Activated CD8-positive, alpha-beta memory T cell treated with anti-CD3 and anti-CD28 coated beads for 24 hours (primary cell): ENCODE measurements around the gene AUTS2.
A peak's percentile ranks its signal among the peaks of the same experiment; 100 is the strongest.

Experiments used
- DNase-seq: peaks from one replicate; pipeline ENCODE4 v3.0.0-alpha.2; 2020

AUTS2 gene

DNA sequence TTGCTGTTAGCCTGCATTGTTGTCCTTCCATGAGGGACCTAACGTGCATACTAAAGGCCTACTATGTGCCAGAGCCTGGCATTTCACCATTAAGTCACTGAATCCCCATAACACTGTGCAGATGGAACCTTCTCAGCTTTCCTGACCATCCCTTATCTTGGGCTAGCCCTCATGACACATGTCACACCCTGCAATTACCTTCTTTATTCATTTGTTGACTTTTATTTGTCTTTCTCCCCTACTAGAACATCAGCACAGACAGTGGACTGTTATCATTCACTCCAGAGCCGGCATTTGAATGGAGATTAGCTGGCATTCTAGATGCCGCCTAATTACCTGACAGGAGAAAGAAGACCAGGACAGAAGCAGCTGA lies 1062.5 kb downstream of the AUTS2 start:
- no peak for DNase-seq

DNA sequence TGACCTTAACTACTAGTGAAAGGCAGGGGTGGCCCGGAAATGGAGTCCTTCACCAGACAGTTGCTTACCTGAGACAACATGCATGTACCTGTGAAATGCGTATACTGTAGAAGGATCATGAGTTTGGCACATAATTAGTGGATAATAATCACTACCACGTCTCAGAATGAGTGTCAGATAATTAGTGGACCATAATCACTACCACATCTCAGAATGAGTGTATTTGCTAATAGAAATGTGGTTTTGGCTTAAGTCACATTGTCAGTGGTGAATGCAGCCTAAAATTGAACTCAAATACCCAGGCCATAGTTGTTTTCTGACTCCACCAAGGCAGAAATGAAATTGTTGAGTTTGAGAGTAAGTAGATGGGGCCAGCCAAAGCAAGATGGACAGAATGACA lies 1065.4 kb downstream of the AUTS2 start:
- no peak for DNase-seq

DNA sequence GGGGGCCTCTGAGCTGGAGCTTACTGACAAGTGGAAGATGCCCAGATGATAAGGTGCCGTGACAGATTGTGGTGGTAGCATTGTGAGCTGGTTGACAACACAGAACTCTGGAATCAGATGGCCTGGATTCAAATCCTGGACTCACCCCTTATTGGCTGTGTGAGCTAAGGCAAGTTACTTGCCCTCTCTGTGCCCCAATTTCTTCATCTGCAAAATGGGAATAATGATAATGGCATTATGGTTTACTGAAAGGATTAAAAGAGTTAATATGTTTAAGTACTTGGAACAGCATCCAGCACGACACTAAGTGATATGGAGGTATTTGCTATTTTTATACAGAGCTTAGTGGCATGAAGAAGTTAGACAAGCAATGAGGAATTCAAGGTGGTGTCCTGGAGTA lies 1067.7 kb downstream of the AUTS2 start:
- DNase-seq: no peak

DNA sequence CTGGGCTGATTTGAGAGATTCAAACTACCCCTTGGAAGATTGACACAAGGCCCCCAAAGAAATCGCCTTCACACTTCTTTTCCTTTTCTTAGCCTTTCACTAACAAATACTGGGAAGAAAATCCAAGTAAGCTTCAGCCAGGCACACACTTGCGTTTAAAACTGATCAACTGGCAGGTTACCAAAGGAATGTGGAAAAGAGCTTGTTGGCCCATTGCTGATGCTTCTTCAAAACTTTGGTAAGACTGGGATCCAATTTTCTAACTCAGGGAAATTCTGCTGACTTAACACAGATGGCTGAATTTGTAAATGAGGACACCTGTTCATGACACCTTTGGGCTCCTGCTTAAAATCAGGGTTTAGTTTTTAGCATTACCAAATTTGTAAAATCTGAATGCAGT lies 1069.1 kb downstream of the AUTS2 start:
- DNase-seq: no peak

DNA sequence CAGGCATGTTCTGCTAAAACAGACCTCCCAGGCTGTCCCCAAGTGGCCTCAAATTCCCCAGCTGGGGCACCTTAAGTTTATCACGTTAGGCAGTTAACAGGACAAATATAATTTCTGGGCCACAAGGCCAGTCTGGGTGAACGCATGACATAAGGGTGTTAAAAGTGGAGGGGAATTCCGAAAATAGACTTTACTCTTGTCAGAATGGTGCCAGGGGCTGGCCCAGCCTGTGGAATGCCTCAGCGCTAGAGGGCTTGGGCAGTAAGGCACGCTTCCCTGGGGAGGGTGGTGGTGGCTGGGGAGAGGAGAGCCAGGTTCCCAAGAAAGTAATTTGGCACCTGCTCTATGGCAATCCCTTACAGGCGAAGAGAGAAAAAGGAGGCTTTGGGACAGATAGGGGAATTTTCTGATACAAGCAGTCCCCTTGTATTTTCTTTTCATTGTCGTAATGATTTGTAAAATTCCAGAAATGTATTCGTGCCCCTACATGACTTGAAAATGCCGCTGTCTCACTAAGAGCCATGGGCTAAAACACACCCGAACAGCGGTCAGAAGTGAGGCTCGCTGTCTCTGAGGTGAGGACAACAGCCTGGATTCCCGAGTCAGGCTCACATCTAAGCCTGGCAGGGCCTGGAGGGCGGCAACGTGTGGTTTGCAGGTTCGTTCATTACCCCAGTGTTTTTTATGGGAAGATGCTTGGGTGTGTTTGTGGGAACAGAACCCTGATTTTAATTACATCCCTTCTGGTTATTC lies 1070.5 kb downstream of the AUTS2 start:
- no peak for DNase-seq

DNA sequence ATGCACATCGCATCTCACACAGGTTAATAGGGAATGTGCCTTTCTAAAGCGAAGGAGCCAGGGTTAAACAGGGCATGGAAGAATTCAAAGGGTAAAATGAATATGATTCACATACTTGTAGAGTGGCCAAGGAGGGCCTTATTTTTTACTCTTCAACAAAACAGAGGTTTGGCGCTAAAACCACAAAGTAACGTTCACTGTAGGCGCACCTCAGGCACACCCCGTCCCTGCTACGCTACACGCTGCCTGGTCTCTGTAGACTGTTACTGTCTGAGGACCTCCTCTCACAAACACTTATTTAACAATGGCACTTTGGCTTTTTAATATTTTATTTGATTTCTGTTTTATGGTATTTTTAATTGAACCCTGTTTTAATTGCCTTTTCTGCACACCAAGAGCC lies 1071.6 kb downstream of the AUTS2 start:
- DNase-seq: no peak

DNA sequence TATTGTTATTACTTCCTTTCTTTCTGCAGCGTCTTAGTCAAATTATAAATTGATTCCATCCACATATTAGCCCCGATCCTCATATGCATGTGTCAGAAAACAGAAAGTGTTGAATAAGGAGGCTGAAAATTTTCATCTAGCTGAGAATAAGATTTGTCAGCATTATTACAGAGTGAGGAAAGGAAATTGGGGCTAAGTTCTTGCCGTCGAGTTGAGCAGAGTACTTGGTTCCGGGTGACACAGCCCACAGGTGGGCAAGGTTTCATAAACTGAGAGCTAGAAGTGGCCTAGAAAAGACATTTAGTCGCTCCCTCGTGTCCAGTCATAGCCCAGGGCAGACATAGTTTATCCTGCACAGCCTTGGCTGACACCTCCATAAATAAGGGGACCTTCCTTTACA lies 1072.0 kb downstream of the AUTS2 start:
- DNase-seq: no peak

DNA sequence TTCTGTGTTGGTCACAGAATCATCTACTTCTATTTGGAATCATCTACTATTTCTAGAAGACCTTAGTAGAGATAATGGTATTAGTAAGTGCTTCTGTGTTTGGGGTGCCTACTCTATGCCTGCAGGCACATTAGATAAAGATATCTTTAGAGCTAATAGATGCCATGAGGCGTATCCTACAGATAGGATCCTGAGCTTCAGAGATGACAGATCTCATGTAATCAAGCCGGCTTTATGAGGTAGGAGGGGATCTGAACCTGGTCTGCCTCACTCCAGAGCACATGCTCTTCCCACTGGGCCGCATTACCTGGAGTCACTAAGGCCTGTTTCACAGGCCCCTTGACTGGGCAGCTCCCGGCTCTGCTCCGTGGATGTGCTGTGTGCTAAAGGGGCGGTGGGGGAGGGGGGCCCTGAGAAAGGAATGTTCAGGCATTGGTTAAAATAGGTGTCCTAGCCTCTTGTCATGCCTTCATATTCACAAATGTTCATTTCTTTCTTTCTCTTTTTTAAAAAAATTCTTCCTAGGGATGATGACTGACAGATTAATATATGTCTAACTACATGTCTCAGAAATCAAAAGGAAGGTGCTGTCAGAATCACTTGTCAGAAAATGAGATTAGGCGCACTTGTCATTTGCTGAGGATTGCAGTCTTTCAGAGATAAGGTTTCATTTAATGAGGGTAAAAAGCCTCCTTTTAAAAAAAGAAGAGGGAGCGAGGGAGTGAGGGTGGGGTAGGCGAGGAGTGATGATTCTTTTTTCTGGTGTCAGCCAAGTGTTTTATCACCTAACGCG lies 1075.7 kb downstream of the AUTS2 start:
- no peak for DNase-seq

DNA sequence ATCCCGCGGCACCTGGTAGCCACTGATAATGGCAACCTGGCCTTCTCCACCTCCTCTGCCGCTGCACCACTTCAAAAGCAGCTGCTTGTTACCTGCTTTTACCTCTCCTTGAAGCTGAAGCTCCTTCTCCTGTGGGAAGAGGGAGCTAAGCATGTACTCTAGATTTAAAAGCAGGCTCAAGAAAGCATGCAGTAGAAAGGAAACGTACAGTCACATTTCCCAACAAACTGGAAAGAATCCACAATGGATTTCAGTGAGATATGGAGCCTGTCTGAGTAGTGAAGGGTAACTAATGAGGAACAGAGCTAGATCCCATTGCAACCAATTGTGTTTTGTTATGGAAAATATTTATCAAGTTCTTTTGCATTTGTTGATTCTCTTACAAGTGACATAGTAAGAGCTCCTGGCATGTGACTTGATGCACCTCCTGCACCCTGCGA lies 1076.3 kb downstream of the AUTS2 start:
- DNase-seq: no peak

DNA sequence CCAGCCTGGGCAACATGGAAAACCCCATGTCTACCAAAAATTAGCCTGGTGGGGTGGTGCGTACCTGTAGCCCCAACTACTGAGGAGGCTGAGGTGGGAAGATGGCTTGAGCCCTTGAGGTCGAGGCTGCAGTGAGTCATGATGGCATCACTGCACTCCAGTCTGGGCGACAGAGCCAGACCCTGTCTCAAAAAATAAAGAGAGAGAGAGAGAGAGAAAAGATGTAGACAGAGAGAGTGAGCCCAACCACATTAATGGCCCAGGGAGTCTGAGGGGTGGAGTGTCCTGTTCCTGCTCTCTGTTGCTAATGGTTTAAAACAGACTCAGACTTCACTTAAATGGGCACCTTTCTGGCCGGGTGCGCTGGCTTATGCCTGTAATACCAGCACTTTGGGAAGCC lies 1078.0 kb downstream of the AUTS2 start:
- no peak for DNase-seq

DNA sequence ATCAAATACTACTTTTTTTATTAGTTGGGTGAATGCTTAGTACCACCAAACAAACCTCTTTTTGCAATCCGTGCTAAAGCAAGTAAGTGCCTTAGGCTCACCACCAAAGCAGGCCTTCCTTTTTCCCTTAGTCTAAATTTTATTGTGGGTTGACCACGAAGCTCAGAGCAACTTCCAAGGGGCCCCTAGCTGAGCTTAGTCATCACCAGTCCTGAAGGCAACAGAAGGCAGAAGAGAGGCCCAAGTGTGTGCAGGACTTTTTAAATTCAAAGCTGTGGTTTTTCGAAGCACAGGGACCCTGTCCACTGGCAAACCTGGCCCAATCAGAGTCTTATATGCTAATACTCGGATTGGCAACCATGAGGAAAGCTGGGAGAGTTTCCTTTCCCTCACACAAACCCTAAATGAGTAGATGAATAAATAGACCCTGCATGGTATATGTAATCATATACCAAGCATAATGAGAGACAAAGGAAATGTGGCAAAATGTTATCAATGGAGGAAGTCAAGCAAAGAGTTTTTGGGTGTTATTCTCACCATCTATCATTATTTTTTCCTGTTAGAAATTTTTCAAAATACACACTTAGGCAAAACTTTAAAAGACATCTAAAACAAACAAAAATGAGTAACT lies 1080.5 kb downstream of the AUTS2 start:
- no peak for DNase-seq

DNA sequence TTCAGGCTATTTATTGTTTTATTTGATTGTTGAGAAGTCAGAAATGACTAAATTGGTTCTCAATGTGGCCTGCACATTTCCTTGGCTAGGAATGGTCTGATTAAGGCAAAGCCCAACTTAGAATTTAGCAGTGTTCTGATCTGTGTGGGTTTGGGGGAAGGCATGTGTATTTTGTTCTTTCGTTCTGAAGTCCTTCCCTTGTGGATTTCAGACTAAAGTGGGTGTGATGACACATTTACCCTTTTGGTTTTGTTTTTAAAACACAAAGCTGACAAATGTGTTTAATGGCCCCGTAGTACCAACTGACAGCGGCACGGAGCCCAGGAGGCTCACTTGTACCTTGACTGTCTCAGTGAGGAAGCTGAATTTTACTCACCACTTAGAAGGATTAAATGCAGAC lies 1081.4 kb downstream of the AUTS2 start:
- DNase-seq: no peak

DNA sequence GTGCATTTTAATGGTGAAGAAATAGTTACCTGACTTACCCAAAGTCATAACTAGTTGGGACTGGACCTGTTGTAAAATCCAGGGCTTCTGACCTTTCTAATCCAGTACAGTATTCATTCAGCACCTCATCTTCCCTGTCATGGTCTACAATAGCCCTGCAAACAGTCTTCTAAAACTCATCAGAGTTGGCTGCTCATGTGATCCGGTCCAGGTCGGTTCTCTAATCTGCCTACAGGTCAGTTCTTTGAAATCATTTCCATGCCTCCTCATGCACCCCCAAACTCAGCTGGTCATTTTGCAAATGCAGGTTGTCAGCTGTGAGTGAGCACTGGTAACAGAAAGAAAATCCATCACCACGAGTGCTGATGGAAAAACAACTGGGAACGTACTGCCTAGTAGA lies 1082.0 kb downstream of the AUTS2 start:
- no peak for DNase-seq

DNA sequence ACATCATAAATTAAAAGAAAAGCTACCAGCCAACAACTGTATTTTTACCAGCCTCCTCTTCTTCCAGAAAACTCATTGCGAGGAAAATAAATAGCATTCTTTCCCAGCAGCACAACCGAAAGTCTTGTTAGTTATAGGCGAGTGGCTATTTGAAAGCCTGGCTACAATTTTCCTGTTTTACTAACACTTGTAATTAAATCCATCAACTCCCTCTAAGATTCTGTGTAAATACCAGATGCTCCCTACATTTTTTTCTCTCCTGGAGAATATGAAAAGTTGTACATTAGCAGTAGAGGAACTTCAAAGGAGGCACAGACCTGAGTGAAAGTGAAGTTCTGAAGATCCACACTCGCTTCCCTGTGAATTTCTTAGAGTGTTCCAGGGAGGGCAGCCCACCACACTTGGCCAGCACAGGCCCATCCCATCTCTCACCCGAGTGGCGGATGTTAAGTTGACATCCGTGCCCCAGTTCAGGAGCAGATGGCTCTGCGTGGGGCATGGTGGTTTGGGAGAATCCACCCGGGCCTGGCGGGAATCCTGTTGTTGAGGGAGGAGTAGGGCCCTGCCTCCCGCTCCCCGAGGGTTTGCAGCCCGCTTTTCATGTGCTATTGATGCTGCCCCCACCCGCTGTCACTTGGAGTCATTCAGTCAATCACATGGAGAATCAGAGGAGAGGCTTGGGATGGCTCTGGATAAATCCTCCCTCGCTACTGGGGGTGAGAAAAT lies 1082.6 kb downstream of the AUTS2 start:
- DNase-seq: no peak

DNA sequence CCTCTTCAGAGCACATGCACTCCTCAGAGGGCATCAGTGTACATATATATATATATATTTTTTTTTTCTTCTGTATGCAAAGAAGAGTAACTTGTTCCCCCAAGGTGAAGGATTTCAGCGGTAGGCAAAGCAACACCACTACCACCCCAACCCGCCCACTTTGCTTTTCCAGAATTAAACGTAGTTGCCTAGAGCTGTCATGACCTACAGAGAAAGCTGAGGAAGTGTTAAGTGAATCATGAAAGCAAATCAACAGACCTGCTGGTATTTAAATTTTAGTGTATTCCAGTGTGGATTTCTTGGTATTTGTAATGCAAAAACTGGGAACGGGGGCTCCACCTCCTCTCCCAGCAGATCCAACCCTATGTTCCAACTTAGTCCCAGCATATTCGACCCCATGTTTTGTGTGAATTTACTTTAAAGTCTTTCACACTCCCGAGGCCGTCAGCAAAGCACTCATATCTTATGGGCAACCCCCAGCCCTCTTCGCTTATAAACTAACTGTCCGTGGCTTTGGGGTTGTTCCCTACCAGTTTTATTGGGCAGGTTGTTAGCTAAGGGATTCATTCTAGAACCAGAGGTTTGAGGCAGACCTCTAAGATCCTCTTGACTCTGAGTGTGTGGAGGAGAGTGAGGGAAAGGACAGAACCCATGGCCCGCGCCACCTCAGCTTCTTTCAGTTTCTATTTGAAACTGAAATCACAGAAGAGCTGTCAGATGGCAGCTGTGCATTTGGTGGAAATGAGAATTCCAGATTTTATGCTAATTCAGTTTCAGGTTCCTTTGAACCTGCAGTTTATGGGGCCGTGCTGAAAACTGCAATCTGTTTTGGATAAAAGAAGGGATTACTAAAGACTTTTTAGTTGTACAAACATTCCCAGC lies 1083.4 kb downstream of the AUTS2 start:
- DNase-seq: peak; percentile 65

DNA sequence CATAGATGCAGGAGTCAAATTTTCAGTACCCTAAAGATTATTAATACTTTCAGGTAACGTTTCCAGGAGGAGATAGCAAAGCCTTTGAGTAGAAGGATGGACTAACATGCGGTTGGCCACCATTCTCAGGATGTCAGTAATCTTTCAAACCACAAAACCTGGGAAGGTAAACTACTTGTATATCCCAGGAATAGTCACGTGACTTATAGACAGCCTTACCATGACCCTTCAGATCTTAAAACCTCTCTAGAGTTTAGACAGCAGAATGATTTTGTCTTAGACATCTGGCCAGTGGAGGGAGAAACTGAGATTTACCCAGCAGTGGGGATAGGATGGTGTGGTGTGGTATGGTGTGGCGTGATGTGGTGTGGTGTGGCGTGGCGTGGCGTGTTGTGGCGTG lies 1085.9 kb downstream of the AUTS2 start:
- DNase-seq: no peak

DNA sequence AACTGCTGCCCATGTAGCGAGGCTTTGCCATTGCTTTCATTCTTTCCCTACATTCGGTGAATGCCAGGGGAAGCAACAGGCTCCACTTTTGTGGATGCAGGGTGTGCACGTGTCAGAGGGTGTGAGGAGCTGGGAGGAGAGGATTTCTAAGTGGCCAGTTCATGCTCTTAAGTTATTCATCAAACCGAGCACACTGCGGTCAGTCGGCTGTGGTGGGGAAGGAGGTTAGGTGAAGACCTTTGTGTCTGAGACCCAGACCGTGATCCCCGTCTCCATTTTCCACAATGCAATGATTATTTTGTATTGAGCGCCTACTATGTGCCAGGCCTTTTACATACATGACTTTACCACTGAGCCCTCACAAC lies 1095.0 kb downstream of the AUTS2 start:
- no peak for DNase-seq

DNA sequence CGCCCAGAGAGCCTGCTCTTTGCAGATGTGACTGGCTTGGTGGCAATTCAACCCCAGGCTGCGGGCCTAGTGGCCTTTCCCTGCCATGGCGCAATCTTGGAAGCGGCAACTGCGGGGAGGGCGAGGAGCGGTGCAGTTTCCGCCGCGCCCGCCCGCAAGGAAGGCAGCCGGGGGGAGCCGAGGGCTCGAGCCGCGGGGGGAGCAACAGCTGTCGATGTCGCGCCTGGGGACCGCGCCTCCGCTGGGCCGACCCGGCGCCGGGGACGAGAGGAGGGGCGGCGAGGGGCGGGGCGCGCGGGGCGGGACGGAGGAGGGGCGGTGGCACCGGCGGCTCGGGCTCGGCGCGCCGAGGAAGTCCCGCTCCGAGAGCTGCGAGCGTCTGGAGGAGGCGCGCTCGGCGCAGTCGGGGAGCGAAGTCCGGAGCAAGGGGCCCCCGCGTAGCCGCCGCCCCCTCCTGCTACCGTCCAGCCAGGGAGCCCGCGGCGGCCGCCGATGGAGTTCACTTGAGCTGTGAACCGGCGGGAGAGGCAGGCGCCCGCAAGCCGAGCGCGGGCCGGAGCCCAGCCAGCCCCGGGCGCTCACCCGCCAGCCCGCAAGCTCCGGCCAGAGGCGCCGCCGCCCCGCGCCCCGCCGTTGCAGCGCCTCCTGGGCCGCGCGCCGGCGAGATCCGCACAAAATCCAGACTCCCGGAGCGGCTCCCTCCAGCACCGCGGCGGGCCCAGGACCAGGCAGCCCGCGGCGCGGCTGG lies 1095.6 kb downstream of the AUTS2 start:
- peak; percentile 81 for DNase-seq

DNA sequence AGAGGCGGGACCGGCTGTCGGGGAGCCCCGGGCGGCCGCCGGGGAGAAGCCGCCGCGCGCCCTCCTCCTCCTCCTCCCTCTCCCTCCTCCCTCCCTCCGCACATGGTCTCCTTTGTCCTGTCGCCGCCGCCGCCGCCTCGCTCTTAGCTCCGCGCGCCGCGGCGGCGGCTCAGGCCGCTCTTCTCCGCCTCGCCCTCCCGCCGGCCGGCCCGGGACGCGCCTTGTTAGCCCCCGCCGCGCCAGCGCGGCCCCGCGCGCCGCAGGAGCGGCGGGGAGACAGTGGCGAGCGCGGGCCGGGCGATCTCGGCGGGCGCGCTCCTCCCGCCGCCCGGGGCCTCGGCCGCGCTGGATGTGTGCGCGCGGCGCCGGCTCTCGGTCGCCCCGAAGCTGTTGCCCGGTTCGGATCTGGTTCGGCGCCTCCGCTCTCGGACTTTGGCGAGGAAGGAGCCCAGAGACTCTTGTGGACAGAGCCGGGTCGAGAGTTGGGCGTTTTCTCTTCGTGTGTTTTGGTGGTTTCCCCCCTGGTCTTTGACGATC lies 1096.2 kb downstream of the AUTS2 start:
- DNase-seq: no peak

DNA sequence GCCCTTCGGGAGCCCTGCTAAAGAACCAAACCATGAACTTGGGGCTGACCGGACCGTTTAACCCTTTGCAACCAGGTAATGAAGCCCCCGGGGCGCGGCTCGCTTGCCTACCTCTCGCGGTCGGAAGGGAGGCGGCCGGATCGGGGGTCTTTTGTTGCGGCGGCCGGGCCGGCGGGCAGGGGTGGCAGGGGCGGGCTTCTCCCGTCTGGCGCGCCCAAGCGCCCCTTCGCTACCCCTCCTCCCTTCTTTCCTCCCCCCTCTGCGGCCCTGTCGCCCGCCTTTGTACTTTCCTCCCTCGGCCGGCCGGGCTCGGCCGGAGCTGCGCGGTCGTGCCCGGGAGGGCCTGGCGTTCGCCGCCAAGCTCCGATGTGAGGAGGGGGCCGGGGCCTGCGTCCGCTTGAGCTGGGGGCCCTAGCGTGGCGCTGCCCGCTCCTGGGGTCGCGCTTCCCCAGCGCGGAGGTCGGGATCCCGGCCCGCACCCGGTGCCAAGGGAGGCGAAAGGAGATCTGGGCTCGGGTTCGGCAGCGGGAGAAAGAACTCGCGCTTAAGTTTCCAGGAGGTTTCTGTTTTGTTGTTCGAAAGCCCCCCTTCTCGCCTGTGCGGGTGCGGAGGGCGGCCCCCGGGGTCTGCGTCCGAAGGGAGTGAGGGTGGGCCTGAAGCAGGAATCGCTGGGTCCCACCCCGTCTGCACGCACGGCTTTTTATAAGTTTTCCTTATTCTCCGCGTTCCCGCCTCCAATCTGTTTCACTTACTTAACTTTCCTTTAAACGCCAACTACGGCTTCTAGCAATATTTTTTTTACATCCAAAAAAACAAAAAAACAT lies 1096.9 kb downstream of the AUTS2 start:
- peak; percentile 65 for DNase-seq

DNA sequence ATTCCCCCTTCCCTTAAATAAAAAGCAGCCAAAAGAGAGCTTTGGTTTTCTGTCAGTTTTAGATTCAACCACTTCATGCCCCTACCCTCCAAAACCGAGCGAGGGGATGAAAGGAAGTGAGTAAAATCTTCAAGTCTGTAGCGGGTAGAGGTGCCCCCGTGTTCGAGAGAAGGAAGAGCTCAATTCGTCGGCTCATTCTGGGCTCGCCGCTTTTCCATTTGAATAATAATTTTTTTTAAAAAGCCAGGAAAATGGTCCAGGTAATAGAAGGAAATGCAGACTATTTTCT lies 1097.5 kb downstream of the AUTS2 start:
- no peak for DNase-seq
